ENCODE results near the gene ABHD15. TPM values are rescaled to one million over a fixed set of nuclear protein-coding genes. Genes with fewer than 3 reads are reported as not detected.
A peak's percentile ranks its signal among the peaks of the same experiment; 100 is the strongest.

ABHD15 gene
- total RNA-seq, 2 donors from 2014 or later = 5.1 to 10.6 TPM

GRCh38 chr17:29587591-29587990, 20.8 kb upstream of the ABHD15 start:
- peaks cover 10 to 14% of the 10 kb centered on the region in 2 donors for H3K36me3 Mint-ChIP-seq
- peak overlapping the region in 1 of 2 donors; percentile 90 for H3K27ac Mint-ChIP-seq
- DNase-seq (ENCODE audit: low spot score in 2 of 2) (no peak), ATAC-seq (no peak)
- H3K9me3 Mint-ChIP-seq = no peaks in the 10 kb centered on the region

- peaks cover 10 to 19% of the 10 kb centered on the region in 2 donors for H3K36me3 Mint-ChIP-seq
- H3K27ac Mint-ChIP-seq = peak overlapping the region in 1 of 2 donors; percentile 90
- ATAC-seq (no peak), DNase-seq (ENCODE audit: low spot score in 2 of 2) (no peak)
- H3K9me3 Mint-ChIP-seq = no peaks in the 10 kb centered on the region
Observed at GRCh38 chr17:29586676-29587469, 20.0 kb upstream of the ABHD15 start.

- Mint-ChIP-seq H3K36me3 (peaks cover 20 to 30% of the 10 kb centered on the region in 2 donors), H3K9me3 (no peaks in the 10 kb centered on the region), H3K27ac (peak overlapping the region; percentile 89 to 90)
- ATAC-seq = no peak
- no peak for DNase-seq (ENCODE audit: low spot score in 2 of 2)
Observed at GRCh38 chr17:29585080-29585751, 18.4 kb upstream of the ABHD15 start.

- Mint-ChIP-seq H3K9me3 (no peaks in the 10 kb centered on the region), H3K27ac (peak overlapping the region; percentile 89 to 90), H3K36me3 (peaks cover 25 to 34% of the 10 kb centered on the region in 2 donors)
- ATAC-seq (no peak), DNase-seq (ENCODE audit: low spot score in 2 of 2) (no peak)
Observed at GRCh38 chr17:29584452-29585079, 17.7 kb upstream of the ABHD15 start.

GRCh38 chr17:29583324-29584248, 16.7 kb upstream of the ABHD15 start:
- Mint-ChIP-seq H3K9me3 (no peaks in the 10 kb centered on the region), H3K36me3 (peaks cover 24 to 34% of the 10 kb centered on the region in 2 donors), H3K27ac (peak overlapping the region; percentile 72 to 90)
- DNase-seq (ENCODE audit: low spot score in 2 of 2) = no peak
- no peak for ATAC-seq

- peak overlapping the region in 1 of 2 donors; percentile 90 for H3K27ac Mint-ChIP-seq
- no peak for DNase-seq (ENCODE audit: low spot score in 2 of 2)
- H3K36me3 Mint-ChIP-seq = peaks cover 16 to 28% of the 10 kb centered on the region in 2 donors
- ATAC-seq = no peak
- no peaks in the 10 kb centered on the region for H3K9me3 Mint-ChIP-seq
Observed at GRCh38 chr17:29582772-29583171, 15.9 kb upstream of the ABHD15 start.

GRCh38 chr17:29582254-29582765, 15.5 kb upstream of the ABHD15 start:
- no peaks in the 10 kb centered on the region for H3K9me3 Mint-ChIP-seq
- ATAC-seq = no peak
- DNase-seq (ENCODE audit: low spot score in 2 of 2) = no peak
- H3K36me3 Mint-ChIP-seq = peaks cover 15 to 28% of the 10 kb centered on the region in 2 donors
- peak overlapping the region in 1 of 2 donors; percentile 90 for H3K27ac Mint-ChIP-seq

GRCh38 chr17:29581583-29582253, 14.9 kb upstream of the ABHD15 start:
- no peak for DNase-seq (ENCODE audit: low spot score in 2 of 2)
- ATAC-seq = no peak
- peaks cover 15 to 28% of the 10 kb centered on the region in 2 donors for H3K36me3 Mint-ChIP-seq
- no peaks in the 10 kb centered on the region for H3K9me3 Mint-ChIP-seq
- peak overlapping the region in 1 of 2 donors; percentile 90 for H3K27ac Mint-ChIP-seq

GRCh38 chr17:29579866-29580771, 13.3 kb upstream of the ABHD15 start:
- Mint-ChIP-seq H3K27ac (peak overlapping the region; percentile 16 to 92), H3K36me3 (peaks cover 15 to 28% of the 10 kb centered on the region in 2 donors), H3K9me3 (no peaks in the 10 kb centered on the region)
- DNase-seq (ENCODE audit: low spot score in 2 of 2) (peak; percentile 88 to 90), ATAC-seq (peak; percentile 97 to 98)

- no peak for ATAC-seq
- Mint-ChIP-seq H3K27ac (peak overlapping the region in 1 of 2 donors; percentile 90), H3K36me3 (peaks cover 15 to 28% of the 10 kb centered on the region in 2 donors), H3K9me3 (no peaks in the 10 kb centered on the region)
- peak in 1 of 2 donors; percentile 50 for DNase-seq (ENCODE audit: low spot score in 2 of 2)
Observed at GRCh38 chr17:29578626-29579485, 12.0 kb upstream of the ABHD15 start.

GRCh38 chr17:29577385-29578211, 10.8 kb upstream of the ABHD15 start:
- ATAC-seq (no peak), DNase-seq (ENCODE audit: low spot score in 2 of 2) (peak in 1 of 2 donors; percentile 45)
- Mint-ChIP-seq H3K36me3 (peaks cover 15 to 26% of the 10 kb centered on the region in 2 donors), H3K9me3 (no peaks in the 10 kb centered on the region), H3K27ac (peak overlapping the region in 1 of 2 donors; percentile 55)

- Mint-ChIP-seq H3K36me3 (peaks cover 15 to 21% of the 10 kb centered on the region in 2 donors), H3K9me3 (no peaks in the 10 kb centered on the region), H3K27ac (no peak overlapping the region)
- DNase-seq (ENCODE audit: low spot score in 2 of 2) (peak in 1 of 2 donors; percentile 52), ATAC-seq (no peak)
Observed at GRCh38 chr17:29577001-29577370, 10.1 kb upstream of the ABHD15 start.

All from activated naive CD4-positive, alpha-beta T cell treated with anti-CD3 and anti-CD28 coated beads, Interleukin-2, amount 50 U/mL, for 72 hours (primary cell).